ENCODE measurements around the gene RIT1.

RIT1 gene

GRCh38 chr1:155889566-155889965, 21.6 kb downstream of the RIT1 start:
- no peak for DNase-seq

- DNase-seq: no peak
These were observed 22.7 kb downstream of the RIT1 start for GRCh38 chr1:155888481-155888880.

GRCh38 chr1:155884982-155885381, 26.2 kb downstream of the RIT1 start:
- no peak for DNase-seq

GRCh38 chr1:155884031-155884960, 26.9 kb downstream of the RIT1 start:
- DNase-seq: no peak

GRCh38 chr1:155882766-155883165, 28.4 kb downstream of the RIT1 start:
- no peak for DNase-seq

- no peak for DNase-seq
These were observed 28.9 kb downstream of the RIT1 start for GRCh38 chr1:155882235-155882634.

- no peak for DNase-seq
These were observed 30.2 kb downstream of the RIT1 start for GRCh38 chr1:155880950-155881349.

- DNase-seq: no peak
These were observed 30.9 kb downstream of the RIT1 start for GRCh38 chr1:155880251-155880650.

- DNase-seq: no peak
These were observed 33.2 kb downstream of the RIT1 start for GRCh38 chr1:155877945-155878344.

- DNase-seq: peak; percentile 27
These were observed 37.3 kb downstream of the RIT1 start for GRCh38 chr1:155873860-155874259.

- no peak for DNase-seq
These were observed 38.6 kb downstream of the RIT1 start for GRCh38 chr1:155872527-155872926.

GRCh38 chr1:155871390-155871789, 39.8 kb downstream of the RIT1 start:
- peak; percentile 85 for DNase-seq

GRCh38 chr1:155867766-155868165, 43.4 kb downstream of the RIT1 start:
- no peak for DNase-seq

GRCh38 chr1:155864393-155864792, 46.8 kb downstream of the RIT1 start:
- DNase-seq: no peak

- DNase-seq: no peak
These were observed 49.3 kb downstream of the RIT1 start for GRCh38 chr1:155861896-155862295.

- peak; percentile 13 for DNase-seq
These were observed 50.1 kb downstream of the RIT1 start for GRCh38 chr1:155860970-155861510.

- peak; percentile 91 for DNase-seq
These were observed 51.0 kb downstream of the RIT1 start for GRCh38 chr1:155859881-155860871.

- peak; percentile 99 for DNase-seq
These were observed 51.8 kb downstream of the RIT1 start, which contains the start of gene SYT11 for GRCh38 chr1:155859234-155859829. Gene SYT11, plus strand, starts transcription at chr1:155859567. Its CDS starts 195 bp downstream, at chr1:155859762.

GRCh38 chr1:155858800-155859233, 52.3 kb downstream of the RIT1 start:
- no peak for DNase-seq

GRCh38 chr1:155856975-155857930, 53.9 kb downstream of the RIT1 start, which contains the start of gene GON4L:
Gene GON4L, minus strand, starts transcription at chr1:155857214. Its CDS starts 3,434 bp downstream, at chr1:155853780.
- peak; percentile 93 for DNase-seq
